ENCODE measurements around the gene ENPP6.
"Not testable (repeated sequence)": the region's sequence is repeated elsewhere in the genome, so short reads cannot be mapped to it uniquely, and the experiment has no call there.

Gene ENPP6

GRCh38 chr4:184234155-184234554 lies 16.5 kb upstream of the ENPP6 start:
- no peak for DNase-seq

GRCh38 chr4:184232975-184233374 lies 15.3 kb upstream of the ENPP6 start:
- DNase-seq = no peak

GRCh38 chr4:184232202-184232601 lies 14.5 kb upstream of the ENPP6 start:
- no peak for DNase-seq

GRCh38 chr4:184231573-184231972 lies 13.9 kb upstream of the ENPP6 start:
- no peak for DNase-seq

GRCh38 chr4:184228056-184228705 lies 10.5 kb upstream of the ENPP6 start:
- no peak for DNase-seq

- no peak for DNase-seq
Observed at GRCh38 chr4:184216515-184216914, 1.2 kb downstream of the ENPP6 start.

- DNase-seq = no peak
Observed at GRCh38 chr4:184215709-184216328, 1.9 kb downstream of the ENPP6 start.

GRCh38 chr4:184214931-184215330 lies 2.7 kb downstream of the ENPP6 start:
- DNase-seq = no peak

GRCh38 chr4:184207734-184208607 lies 9.7 kb downstream of the ENPP6 start:
- not testable (repeated sequence) for DNase-seq

- no peak for DNase-seq
Observed at GRCh38 chr4:184205243-184205642, 12.4 kb downstream of the ENPP6 start.

GRCh38 chr4:184203300-184203699 lies 14.4 kb downstream of the ENPP6 start:
- DNase-seq = no peak

- DNase-seq = no peak
Observed at GRCh38 chr4:184201179-184201578, 16.5 kb downstream of the ENPP6 start.

GRCh38 chr4:184200296-184200695 lies 17.4 kb downstream of the ENPP6 start:
- no peak for DNase-seq

- no peak for DNase-seq
Observed at GRCh38 chr4:184199780-184200179, 17.9 kb downstream of the ENPP6 start.

GRCh38 chr4:184198190-184198589 lies 19.5 kb downstream of the ENPP6 start:
- no peak for DNase-seq

- no peak for DNase-seq
Observed at GRCh38 chr4:184197536-184198082, 20.1 kb downstream of the ENPP6 start.

- DNase-seq = no peak
Observed at GRCh38 chr4:184196730-184197385, 20.8 kb downstream of the ENPP6 start.

- DNase-seq = no peak
Observed at GRCh38 chr4:184193556-184194525, 23.8 kb downstream of the ENPP6 start.

GRCh38 chr4:184192933-184193332 lies 24.7 kb downstream of the ENPP6 start:
- DNase-seq = no peak

GRCh38 chr4:184191267-184191666 lies 26.4 kb downstream of the ENPP6 start:
- no peak for DNase-seq

- DNase-seq = no peak
Observed at GRCh38 chr4:184190711-184191110, 27.0 kb downstream of the ENPP6 start.

GRCh38 chr4:184189966-184190365 lies 27.7 kb downstream of the ENPP6 start:
- no peak for DNase-seq

Data from NCI-H345 (cell line).